Endothelial cell of umbilical vein (primary cell): ENCODE data around the gene TTLL11.

ENCODE experiments used
- CTCF ChIP-seq, 2 donors: IDR thresholded peaks; 1 replicate in 1 of 2; 2 replicates in 1 of 2; pipeline ENCODE4 v1.5.1; 2011; ENCODE audit warnings: low read length in 2 of 2, mild to moderate bottlenecking in 2 of 2, moderate library complexity in 2 of 2, control low read depth in 1 of 2, inconsistent platforms in 1 of 2, low read depth in 1 of 2; ENCODE audit not compliant: insufficient read depth in 1 of 2; ENCODE audit errors: extremely low read depth in 1 of 2
- EZH2 ChIP-seq: IDR thresholded peaks from 2 replicates; pipeline ENCODE4 v1.6.1; 2012; ENCODE audit warnings: borderline replicate concordance, low read depth, mild to moderate bottlenecking, moderate library complexity, low read length, inconsistent platforms; ENCODE audit not compliant: severe bottlenecking
- POLR2A ChIP-seq: IDR thresholded peaks from 2 replicates; pipeline ENCODE4 v1.6.1; 2012; ENCODE audit warnings: low read depth, mild to moderate bottlenecking, control low read depth, low read length
- POLR2AphosphoS5 ChIP-seq: IDR thresholded peaks from 2 replicates; pipeline ENCODE4 v1.6.1; 2012; ENCODE audit warnings: low read depth, mild to moderate bottlenecking, control low read depth, low read length, moderate library complexity; ENCODE audit not compliant: insufficient read depth

GRCh38 chr9:121914017-121914595, 179.0 kb downstream of the TTLL11 start:
- TF ChIP-seq POLR2A (no peak), CTCF (IDR thresholded peaks at IDR 0.05; ENCODE audit: extremely low read depth in 1 of 2, insufficient read depth in 1 of 2, low read depth in 1 of 2, low read length in 2 of 2) (no peak), POLR2AphosphoS5 (no peak), EZH2 (no peak)
